Adrenal gland (tissue), 5 donors: ENCODE data around the gene CRYGN.

Experiments
- POLR2A ChIP-seq, 2 donors: fragments of 450-650 bp; IDR thresholded peaks; one replicate each; pipeline ENCODE4 v1.6.1; 2017; ENCODE audit warnings: antibody characterized with exemption in 2 of 2, mild to moderate bottlenecking in 2 of 2, moderate library complexity in 1 of 2
- TF ChIP-seq, protein P1 (sequence below), 6 experiments: fragments of 450-650 bp in 4 of 6; fragments of 200-600 bp in 2 of 6; sonication (generic) in 1 of 6; IDR thresholded peaks; 1 replicate in 5 of 6; 2 replicates in 1 of 6; pipeline versions ENCODE4 v1.5.1 to v1.8.0; 2016 to 2021; ENCODE audit warnings: antibody characterized with exemption in 6 of 6, mild to moderate bottlenecking in 2 of 6, moderate library complexity in 1 of 6
- donor health status: DM: no; HTN: no; CAD: no.

GRCh38 chr7:151423226-151423625 is 16.7 kb downstream of the CRYGN start:
- TF ChIP-seq, protein P1, sequence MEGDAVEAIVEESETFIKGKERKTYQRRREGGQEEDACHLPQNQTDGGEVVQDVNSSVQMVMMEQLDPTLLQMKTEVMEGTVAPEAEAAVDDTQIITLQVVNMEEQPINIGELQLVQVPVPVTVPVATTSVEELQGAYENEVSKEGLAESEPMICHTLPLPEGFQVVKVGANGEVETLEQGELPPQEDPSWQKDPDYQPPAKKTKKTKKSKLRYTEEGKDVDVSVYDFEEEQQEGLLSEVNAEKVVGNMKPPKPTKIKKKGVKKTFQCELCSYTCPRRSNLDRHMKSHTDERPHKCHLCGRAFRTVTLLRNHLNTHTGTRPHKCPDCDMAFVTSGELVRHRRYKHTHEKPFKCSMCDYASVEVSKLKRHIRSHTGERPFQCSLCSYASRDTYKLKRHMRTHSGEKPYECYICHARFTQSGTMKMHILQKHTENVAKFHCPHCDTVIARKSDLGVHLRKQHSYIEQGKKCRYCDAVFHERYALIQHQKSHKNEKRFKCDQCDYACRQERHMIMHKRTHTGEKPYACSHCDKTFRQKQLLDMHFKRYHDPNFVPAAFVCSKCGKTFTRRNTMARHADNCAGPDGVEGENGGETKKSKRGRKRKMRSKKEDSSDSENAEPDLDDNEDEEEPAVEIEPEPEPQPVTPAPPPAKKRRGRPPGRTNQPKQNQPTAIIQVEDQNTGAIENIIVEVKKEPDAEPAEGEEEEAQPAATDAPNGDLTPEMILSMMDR (IDR thresholded peaks at IDR 0.05): no peak
- no peak for TF ChIP-seq POLR2A (IDR thresholded peaks at IDR 0.05)
